Measurements from ENCODE around the gene FXYD6. TPM values are rescaled to one million over a fixed set of nuclear protein-coding genes. Genes with fewer than 3 reads are reported as not detected.

FXYD6 gene
- total RNA-seq, 3 donors from 2014 or later = 16.0 to 25.0 (median 20.3) TPM

- intact Hi-C loops (cut with DNase I; ENCODE audit: low total_unique reads) = loop anchor here (5.0 kb wide), 1 partner anchor 107 kb away; no protein-coding TSS in a partner anchor
- H3K36me3 ChIP-seq = no peaks in the 10 kb centered on the region
Observed at GRCh38 chr11:117839936-117840813, 36.3 kb downstream of the FXYD6 start.

DNA sequence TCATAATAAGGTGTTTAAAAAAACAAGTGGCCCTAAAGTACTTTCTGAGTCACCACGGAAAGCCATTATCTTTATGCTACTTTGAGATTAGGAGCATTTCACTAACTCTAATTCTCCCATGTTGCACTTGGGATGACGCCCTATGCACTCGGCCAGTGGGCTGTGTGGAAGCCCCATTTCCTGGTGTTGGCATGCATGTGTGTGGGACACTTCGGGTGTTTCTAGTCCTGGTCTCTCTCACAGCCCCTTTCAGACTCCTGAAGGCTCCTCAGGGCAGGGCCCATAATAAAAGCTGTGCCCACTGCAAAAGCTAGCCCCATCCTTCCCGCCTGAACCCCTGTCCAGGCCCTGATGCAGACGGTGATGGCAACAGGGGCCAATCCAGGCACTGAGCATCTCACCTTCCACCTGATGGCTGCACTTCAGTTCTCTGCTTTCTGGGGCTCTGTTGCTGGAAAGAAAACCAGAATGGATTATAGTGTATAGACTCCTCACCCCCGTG is 37.0 kb downstream of the FXYD6 start:
- no peak for DNase-seq (ENCODE audit: low spot score in 2 of 2)
- intact Hi-C loops (cut with DNase I; ENCODE audit: low total_unique reads) = no loop called here
- Histone ChIP-seq H3K27me3 (no peaks in the 10 kb centered on the region), H3K27ac (no peak overlapping the region), H3K4me3 (no peak overlapping the region), H3K36me3 (no peaks in the 10 kb centered on the region), H3K9me3 (no peaks in the 10 kb centered on the region), H3K4me1 (no peaks in the 10 kb centered on the region)
- TF ChIP-seq, protein P1, sequence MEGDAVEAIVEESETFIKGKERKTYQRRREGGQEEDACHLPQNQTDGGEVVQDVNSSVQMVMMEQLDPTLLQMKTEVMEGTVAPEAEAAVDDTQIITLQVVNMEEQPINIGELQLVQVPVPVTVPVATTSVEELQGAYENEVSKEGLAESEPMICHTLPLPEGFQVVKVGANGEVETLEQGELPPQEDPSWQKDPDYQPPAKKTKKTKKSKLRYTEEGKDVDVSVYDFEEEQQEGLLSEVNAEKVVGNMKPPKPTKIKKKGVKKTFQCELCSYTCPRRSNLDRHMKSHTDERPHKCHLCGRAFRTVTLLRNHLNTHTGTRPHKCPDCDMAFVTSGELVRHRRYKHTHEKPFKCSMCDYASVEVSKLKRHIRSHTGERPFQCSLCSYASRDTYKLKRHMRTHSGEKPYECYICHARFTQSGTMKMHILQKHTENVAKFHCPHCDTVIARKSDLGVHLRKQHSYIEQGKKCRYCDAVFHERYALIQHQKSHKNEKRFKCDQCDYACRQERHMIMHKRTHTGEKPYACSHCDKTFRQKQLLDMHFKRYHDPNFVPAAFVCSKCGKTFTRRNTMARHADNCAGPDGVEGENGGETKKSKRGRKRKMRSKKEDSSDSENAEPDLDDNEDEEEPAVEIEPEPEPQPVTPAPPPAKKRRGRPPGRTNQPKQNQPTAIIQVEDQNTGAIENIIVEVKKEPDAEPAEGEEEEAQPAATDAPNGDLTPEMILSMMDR (IDR thresholded peaks at IDR 0.05) = no peak
- TF ChIP-seq POLR2A (IDR thresholded peaks at IDR 0.05) = no peak
- no peak for TF ChIP-seq POLR2AphosphoS5 (IDR thresholded peaks at IDR 0.05)

More at GRCh38 chr11:117839936-117840813, 36.3 kb downstream of the FXYD6 start:
- DNase-seq (ENCODE audit: low spot score in 2 of 2) = peak in 1 of 2 donors; percentile 17
- H3K9me3 ChIP-seq = no peaks in the 10 kb centered on the region
- no peak overlapping the region for H3K27ac ChIP-seq
- H3K4me3 ChIP-seq = no peak overlapping the region
- TF ChIP-seq POLR2A (IDR thresholded peaks at IDR 0.05) (no peak), POLR2AphosphoS5 (IDR thresholded peaks at IDR 0.05) (no peak)
- TF ChIP-seq, protein P1 (IDR thresholded peaks at IDR 0.05) = no peak
- H3K4me1 ChIP-seq = no peaks in the 10 kb centered on the region
- H3K27me3 ChIP-seq = no peaks in the 10 kb centered on the region

DNA sequence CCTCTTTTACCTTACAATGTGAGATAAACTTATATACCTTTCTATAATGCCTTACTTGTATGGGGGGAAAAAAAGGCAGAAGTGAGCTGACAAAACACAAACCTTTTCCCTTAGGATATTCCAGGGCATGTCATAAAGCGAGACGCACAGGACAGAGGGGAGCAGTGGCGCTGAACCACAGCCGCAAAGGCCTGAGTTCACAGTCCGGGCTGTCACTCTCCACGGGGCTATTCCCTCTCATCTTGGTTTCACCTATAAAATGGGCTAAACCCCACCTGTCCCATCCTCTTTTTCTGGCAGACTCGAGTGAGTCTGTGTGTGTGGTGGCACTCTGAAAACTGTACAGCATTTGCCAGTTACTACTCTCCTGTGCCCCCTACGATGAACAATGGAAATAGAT is 37.6 kb downstream of the FXYD6 start:
- intact Hi-C loops (cut with DNase I; ENCODE audit: low total_unique reads) = no loop called here
- DNase-seq (ENCODE audit: low spot score in 2 of 2) = no peak
- Histone ChIP-seq H3K27me3 (no peaks in the 10 kb centered on the region), H3K27ac (no peak overlapping the region), H3K9me3 (no peaks in the 10 kb centered on the region), H3K36me3 (no peaks in the 10 kb centered on the region), H3K4me3 (no peak overlapping the region), H3K4me1 (no peaks in the 10 kb centered on the region)
- TF ChIP-seq POLR2AphosphoS5 (IDR thresholded peaks at IDR 0.05) (no peak), POLR2A (IDR thresholded peaks at IDR 0.05) (no peak)
- TF ChIP-seq, protein P1 (IDR thresholded peaks at IDR 0.05) = no peak

- intact Hi-C loops (cut with DNase I; ENCODE audit: low total_unique reads) = no loop called here
- no peak overlapping the region for H3K4me3 ChIP-seq
- no peaks in the 10 kb centered on the region for H3K36me3 ChIP-seq
- TF ChIP-seq POLR2AphosphoS5 (IDR thresholded peaks at IDR 0.05) (no peak), POLR2A (IDR thresholded peaks at IDR 0.05) (no peak)
- TF ChIP-seq, protein P1 (IDR thresholded peaks at IDR 0.05) = no peak
- no peak overlapping the region for H3K27ac ChIP-seq
- no peaks in the 10 kb centered on the region for H3K27me3 ChIP-seq
- no peak for DNase-seq (ENCODE audit: low spot score in 2 of 2)
- no peaks in the 10 kb centered on the region for H3K9me3 ChIP-seq
- no peaks in the 10 kb centered on the region for H3K4me1 ChIP-seq
Observed at GRCh38 chr11:117837791-117838190, 38.7 kb downstream of the FXYD6 start.

Measured in breast epithelium (tissue), 4 donors.